GM21825 (cell line): ENCODE measurements around the gene NFIA.

Source experiments
- ATAC-seq: cut with Tn5 transposase; IDR thresholded peaks from one replicate; pipeline ENCODE4 v1.9.1; 2021; ENCODE audit warnings: mild to moderate bottlenecking, moderate library complexity; ENCODE audit not compliant: unreplicated experiment

Gene NFIA

GRCh38 chr1:61404597-61405376 is 322.4 kb downstream of the NFIA start:
- ATAC-seq: no peak

GRCh38 chr1:61406467-61406866 is 324.1 kb downstream of the NFIA start:
- ATAC-seq: no peak

- no peak for ATAC-seq
Measured at GRCh38 chr1:61412601-61413000, 330.2 kb downstream of the NFIA start.

GRCh38 chr1:61419196-61419595 is 336.8 kb downstream of the NFIA start:
- no peak for ATAC-seq

- no peak for ATAC-seq
Measured at GRCh38 chr1:61419657-61420056, 337.3 kb downstream of the NFIA start.

GRCh38 chr1:61420243-61420642 is 337.9 kb downstream of the NFIA start:
- ATAC-seq: no peak

GRCh38 chr1:61420909-61421835 is 338.8 kb downstream of the NFIA start:
- no peak for ATAC-seq

GRCh38 chr1:61423643-61424042 is 341.3 kb downstream of the NFIA start:
- no peak for ATAC-seq

GRCh38 chr1:61424382-61424781 is 342.0 kb downstream of the NFIA start:
- no peak for ATAC-seq

- no peak for ATAC-seq
Measured at GRCh38 chr1:61425040-61425439, 342.7 kb downstream of the NFIA start.

- no peak for ATAC-seq
Measured at GRCh38 chr1:61426254-61426653, 343.9 kb downstream of the NFIA start.

- ATAC-seq: no peak
Measured at GRCh38 chr1:61426885-61427284, 344.5 kb downstream of the NFIA start.

- ATAC-seq: no peak
Measured at GRCh38 chr1:61427510-61427909, 345.1 kb downstream of the NFIA start.

- no peak for ATAC-seq
Measured at GRCh38 chr1:61428146-61428545, 345.8 kb downstream of the NFIA start.

GRCh38 chr1:61432616-61433388 is 350.4 kb downstream of the NFIA start:
- ATAC-seq: no peak

- no peak for ATAC-seq
Measured at GRCh38 chr1:61433646-61434045, 351.3 kb downstream of the NFIA start.

GRCh38 chr1:61434276-61434675 is 351.9 kb downstream of the NFIA start:
- no peak for ATAC-seq

- ATAC-seq: no peak
Measured at GRCh38 chr1:61435226-61435625, 352.9 kb downstream of the NFIA start.

- ATAC-seq: no peak
Measured at GRCh38 chr1:61436016-61436415, 353.7 kb downstream of the NFIA start.

- ATAC-seq: no peak
Measured at GRCh38 chr1:61436491-61437120, 354.2 kb downstream of the NFIA start.

GRCh38 chr1:61439234-61439633 is 356.9 kb downstream of the NFIA start:
- ATAC-seq: no peak
